OCI-LY7 (cell line): ENCODE results near the gene TMEM258. TPM values are rescaled to one million over a fixed set of nuclear protein-coding genes. Genes with fewer than 3 reads are reported as not detected.
A peak's percentile ranks its signal among the peaks of the same experiment; 100 is the strongest.

Experiments
- BruUV-seq: library from RNA; stranded (reverse); fragments of 400-500 nt; replicated peaks from 2 replicates; lab custom pipeline; 2021; lab: Mats Ljungman, UMichigan
- CTCF ChIA-PET: fragments of 300-600 bp; sonication (Branson Sonifier 250); formaldehyde crosslinking; loops from one replicate; lab custom pipeline; 2022; ENCODE audit warnings: antibody characterized with exemption; ENCODE audit not compliant: unreplicated experiment; lab: Charles Lee
- POLR2A ChIA-PET: fragments of 300-600 bp; sonication (Branson Sonifier 250); formaldehyde crosslinking; loops from one replicate; lab custom pipeline; 2022; ENCODE audit warnings: antibody characterized with exemption; lab: Charles Lee
- DNase-seq: peaks from one replicate; pipeline ENCODE4 v3.0.0-alpha.2; 2015; ENCODE audit warnings: low spot score
- H2AFZ ChIP-seq: fragments of 200-600 bp; sonication (generic), shearing (Covaris generic); 2 replicates; pipeline ENCODE4 v1.6.1; 2014; ENCODE audit warnings: mild to moderate bottlenecking, antibody characterized with exemption, low read length, moderate library complexity
- H3K27ac ChIP-seq: fragments of 200-600 bp; sonication (generic); 2 replicates; pipeline ENCODE4 v1.5.1; 2014; ENCODE audit warnings: mixed run types, low read depth, mild to moderate bottlenecking, moderate library complexity, low read length, inconsistent platforms; ENCODE audit not compliant: poor library complexity, severe bottlenecking
- H3K36me3 ChIP-seq: fragments of 200-600 bp; sonication (generic); 2 replicates; pipeline ENCODE4 v1.6.1; 2014; ENCODE audit warnings: mild to moderate bottlenecking, antibody characterized with exemption, low read length, moderate library complexity, mixed read lengths; ENCODE audit not compliant: insufficient read depth
- H3K4me1 ChIP-seq: fragments of 200-600 bp; sonication (generic); 2 replicates; pipeline ENCODE4 v1.5.1; 2014; ENCODE audit warnings: mild to moderate bottlenecking, low read length; ENCODE audit not compliant: insufficient read depth, poor library complexity, severe bottlenecking
- H3K4me2 ChIP-seq: fragments of 200-600 bp; sonication (generic); 2 replicates; pipeline ENCODE4 v1.6.1; 2014; ENCODE audit warnings: mild to moderate bottlenecking, low read length
- H3K4me3 ChIP-seq: fragments of 200-600 bp; sonication (generic); 2 replicates; pipeline ENCODE4 v1.5.1; 2014; ENCODE audit warnings: mild to moderate bottlenecking, low read depth, low read length; ENCODE audit not compliant: poor library complexity, severe bottlenecking
- H3K79me2 ChIP-seq: fragments of 200-600 bp; sonication (generic); 2 replicates; pipeline ENCODE4 v1.6.1; 2016; ENCODE audit warnings: low read depth, mild to moderate bottlenecking, low read length, moderate library complexity, mixed read lengths; ENCODE audit not compliant: insufficient read depth
- H3K9me2 ChIP-seq: fragments of 200-600 bp; sonication (generic); 2 replicates; pipeline ENCODE4 v1.6.1; 2016; ENCODE audit warnings: mild to moderate bottlenecking, low read length, mixed read lengths; ENCODE audit not compliant: insufficient read depth
- H3K9me3 ChIP-seq: fragments of 200-600 bp; sonication (generic); 2 replicates; pipeline ENCODE4 v1.6.1; 2014; ENCODE audit warnings: mild to moderate bottlenecking, mixed run types, low read length, mixed read lengths
- H4K20me1 ChIP-seq: fragments of 200-600 bp; sonication (generic); 2 replicates; pipeline ENCODE4 v1.6.1; 2014; ENCODE audit warnings: mild to moderate bottlenecking, antibody characterized with exemption, low read length, moderate library complexity, mixed read lengths; ENCODE audit not compliant: insufficient read depth
- EZH2phosphoT487 ChIP-seq: fragments of 200-600 bp; sonication (generic); IDR thresholded peaks from 2 replicates; pipeline ENCODE4 v1.6.1; 2018; ENCODE audit warnings: low read depth, borderline replicate concordance, mild to moderate bottlenecking, mixed run types, antibody characterized with exemption, low read length, moderate library complexity, mixed read lengths
- intact Hi-C: fragments of 100-400 bp; cut with micrococcal nuclease; formaldehyde crosslinking; loops from one replicate; pipeline ENCODE4 v1.10.0; 2022; ENCODE audit not compliant: unreplicated experiment
- total RNA-seq, 2 experiments: library from RNA; depleted of rRNA in 1 of 2; stranded (reverse); fragments of >200 nt in 1 of 2; shearing (Covaris generic) in 1 of 2; gene quantifications; 2 replicates each; pipeline ENCODE4 v1.2.3, GENCODE V29; 2014 to 2022
- TF ChIP-seq, protein P1 (sequence below): fragments of 200-600 bp; sonication (generic); conservative IDR thresholded peaks from 2 replicates; pipeline ENCODE4 v1.5.1; 2014; ENCODE audit warnings: mild to moderate bottlenecking, antibody characterized with exemption, low read length, moderate library complexity, mixed read lengths

TMEM258 gene
- total RNA-seq, 2 experiments from 2014 or later: 174 TPM

DNA sequence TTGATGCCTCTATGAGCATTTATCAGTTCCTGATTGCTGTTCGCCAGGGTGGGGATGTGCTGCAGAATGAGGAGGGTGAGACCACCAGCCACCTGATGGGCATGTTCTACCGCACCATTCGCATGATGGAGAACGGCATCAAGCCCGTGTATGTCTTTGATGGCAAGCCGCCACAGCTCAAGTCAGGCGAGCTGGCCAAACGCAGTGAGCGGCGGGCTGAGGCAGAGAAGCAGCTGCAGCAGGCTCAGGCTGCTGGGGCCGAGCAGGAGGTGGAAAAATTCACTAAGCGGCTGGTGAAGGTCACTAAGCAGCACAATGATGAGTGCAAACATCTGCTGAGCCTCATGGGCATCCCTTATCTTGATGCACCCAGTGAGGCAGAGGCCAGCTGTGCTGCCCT lies 3.1 kb upstream of the TMEM258 start:
- H3K9me3 ChIP-seq: no peaks in the 10 kb centered on the region
- peaks cover 18% of the 10 kb centered on the region; the same call in 1 of the 2 replicates for H4K20me1 ChIP-seq
- POLR2A ChIA-PET: interaction anchor here (1.5 kb wide), 1 partner anchor 38 kb away, joined by 3 read pairs; no protein-coding TSS in a partner anchor
- intact Hi-C loops: no loop called here
- H2AFZ ChIP-seq: no peak overlapping the region
- peaks cover 27% of the 10 kb centered on the region for H3K4me1 ChIP-seq
- peaks cover 86% of the 10 kb centered on the region for H3K79me2 ChIP-seq
- H3K4me3 ChIP-seq: no peak overlapping the region
- H3K4me2 ChIP-seq: peak overlapping the region; percentile 84; the same call in 1 of the 2 replicates
- peaks cover 68% of the 10 kb centered on the region for H3K36me3 ChIP-seq
- DNase-seq: no peak
- CTCF ChIA-PET: no interaction called here
- no peak overlapping the region for H3K27ac ChIP-seq
- TF ChIP-seq, protein P1, sequence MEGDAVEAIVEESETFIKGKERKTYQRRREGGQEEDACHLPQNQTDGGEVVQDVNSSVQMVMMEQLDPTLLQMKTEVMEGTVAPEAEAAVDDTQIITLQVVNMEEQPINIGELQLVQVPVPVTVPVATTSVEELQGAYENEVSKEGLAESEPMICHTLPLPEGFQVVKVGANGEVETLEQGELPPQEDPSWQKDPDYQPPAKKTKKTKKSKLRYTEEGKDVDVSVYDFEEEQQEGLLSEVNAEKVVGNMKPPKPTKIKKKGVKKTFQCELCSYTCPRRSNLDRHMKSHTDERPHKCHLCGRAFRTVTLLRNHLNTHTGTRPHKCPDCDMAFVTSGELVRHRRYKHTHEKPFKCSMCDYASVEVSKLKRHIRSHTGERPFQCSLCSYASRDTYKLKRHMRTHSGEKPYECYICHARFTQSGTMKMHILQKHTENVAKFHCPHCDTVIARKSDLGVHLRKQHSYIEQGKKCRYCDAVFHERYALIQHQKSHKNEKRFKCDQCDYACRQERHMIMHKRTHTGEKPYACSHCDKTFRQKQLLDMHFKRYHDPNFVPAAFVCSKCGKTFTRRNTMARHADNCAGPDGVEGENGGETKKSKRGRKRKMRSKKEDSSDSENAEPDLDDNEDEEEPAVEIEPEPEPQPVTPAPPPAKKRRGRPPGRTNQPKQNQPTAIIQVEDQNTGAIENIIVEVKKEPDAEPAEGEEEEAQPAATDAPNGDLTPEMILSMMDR: no peak
- TF ChIP-seq EZH2phosphoT487: no peak
- H3K9me2 ChIP-seq: no peaks in the 10 kb centered on the region
- BruUV-seq: no TSS peak

DNA sequence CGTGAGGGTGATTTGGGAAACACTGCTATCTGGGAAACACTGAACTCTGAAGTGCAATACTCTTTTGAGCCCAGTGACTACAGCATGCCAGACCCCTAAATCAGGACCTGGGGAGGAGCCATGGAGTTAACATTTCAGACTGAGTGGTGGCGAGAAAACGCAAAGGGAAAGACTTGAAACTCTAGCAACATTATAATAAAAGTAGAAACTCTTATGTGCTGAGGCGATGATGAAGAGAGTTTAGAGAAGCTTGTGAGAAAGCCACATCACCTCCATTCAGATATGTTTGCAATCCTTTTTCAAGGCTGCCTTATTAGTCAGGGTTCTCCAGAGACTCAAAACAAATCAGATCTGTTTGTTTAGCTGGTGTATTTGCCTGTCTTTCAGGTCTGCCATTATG lies 2.2 kb upstream of the TMEM258 start:
- CTCF ChIA-PET: no interaction called here
- POLR2A ChIA-PET: interaction anchor here (0.6 to 1.5 kb wide), 2 partner anchors 39 to 50 kb away, joined by 3 read pairs; no protein-coding TSS in a partner anchor

More for the DNA sequence above, 2.2 kb upstream of the TMEM258 start:
- Histone ChIP-seq H3K4me3 (peak overlapping the region; percentile 45), H3K27ac (no peak overlapping the region), H4K20me1 (peaks cover 16% of the 10 kb centered on the region; the same call in 1 of the 2 replicates), H3K4me1 (peaks cover 27% of the 10 kb centered on the region), H3K9me3 (no peaks in the 10 kb centered on the region), H3K4me2 (peak overlapping the region; percentile 84), H3K36me3 (peaks cover 68% of the 10 kb centered on the region), H3K79me2 (peaks cover 83% of the 10 kb centered on the region), H2AFZ (no peak overlapping the region), H3K9me2 (no peaks in the 10 kb centered on the region)
- no TSS peak for BruUV-seq
- DNase-seq: no peak
- intact Hi-C loops: no loop called here
- no peak for TF ChIP-seq EZH2phosphoT487
- TF ChIP-seq, protein P1: no peak
